NCI-H2196 treated with DMSO at 0.1 percent for 48 hours (cell line): ENCODE results near the gene LCE5A.
"Not testable (repeated sequence)": the region's sequence is repeated elsewhere in the genome, so short reads cannot be mapped to it uniquely, and the experiment has no call there.

Experiments
- DNase-seq: peaks from one replicate; lab custom pipeline; 2025; ENCODE audit not compliant: unreplicated experiment; lab: John Stamatoyannopoulos, UW

LCE5A gene

GRCh38 chr1:152510503-152510902 is at the start of gene LCE5A:
TSS of gene LCE5A (plus strand) at chr1:152510803. CDS start at chr1:152511535, 732 bp downstream.
- DNase-seq, result no peak

- peak; percentile 7 for DNase-seq
Measured at GRCh38 chr1:152461544-152461943, 49.1 kb upstream of the LCE5A start.

DNA sequence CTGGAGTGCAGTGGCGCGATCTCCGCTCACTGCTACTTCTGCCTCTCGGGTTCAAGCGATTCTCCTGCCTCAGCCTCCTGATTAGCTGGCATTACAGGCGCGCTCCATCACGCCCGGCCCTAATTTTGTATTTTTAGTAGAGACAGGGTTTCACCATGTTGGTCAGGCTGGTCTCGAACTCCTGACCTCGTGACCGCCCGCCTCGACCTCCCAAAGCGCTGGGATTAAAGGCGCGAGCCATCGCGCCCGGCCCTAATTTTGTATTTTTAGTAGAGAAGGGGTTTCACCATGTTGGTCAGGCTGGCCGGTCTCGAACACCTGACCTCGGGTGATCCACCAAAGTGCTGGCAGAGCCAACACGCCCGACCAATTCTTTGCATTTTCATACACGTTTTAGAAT is 48.0 kb upstream of the LCE5A start:
- no peak for DNase-seq

GRCh38 chr1:152466217-152466616 is 44.4 kb upstream of the LCE5A start:
- DNase-seq, result no peak

DNA sequence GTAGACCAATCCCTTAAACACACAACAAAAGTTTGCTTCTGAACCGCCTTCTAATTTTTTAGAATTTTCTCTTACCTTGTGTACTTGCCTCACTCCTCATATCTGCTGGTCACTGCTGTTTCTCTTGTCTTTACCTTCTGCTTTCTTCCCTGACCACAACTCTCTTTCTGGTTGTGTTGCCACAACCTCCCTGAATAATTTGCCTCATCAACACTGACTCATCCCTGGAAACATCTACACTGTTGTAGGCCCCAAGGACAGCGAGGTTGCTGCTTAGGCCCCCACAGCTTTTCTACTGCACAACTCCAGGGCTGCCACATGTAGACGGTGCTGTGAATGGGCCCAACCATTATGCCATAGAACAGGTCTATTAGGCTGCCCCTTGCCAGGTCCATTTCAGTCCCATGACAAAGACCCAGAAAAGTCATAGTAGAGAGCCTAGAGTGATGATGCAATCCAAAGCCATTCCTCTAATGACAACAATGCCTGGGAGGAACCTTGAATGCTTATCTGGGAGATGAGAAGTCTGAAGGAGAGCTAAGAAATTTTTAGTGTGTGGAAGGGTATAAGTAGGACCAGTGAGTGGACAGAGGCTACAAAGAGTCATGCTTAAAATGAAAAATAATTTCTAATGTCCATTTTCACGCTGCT is 36.6 kb upstream of the LCE5A start:
- DNase-seq, result no peak

GRCh38 chr1:152479792-152480595 is 30.6 kb upstream of the LCE5A start:
- DNase-seq, result no peak

- no peak for DNase-seq
Measured at GRCh38 chr1:152481869-152482664, 28.5 kb upstream of the LCE5A start.

- DNase-seq, result no peak
Measured at GRCh38 chr1:152486400-152487006, 24.1 kb upstream of the LCE5A start.

DNA sequence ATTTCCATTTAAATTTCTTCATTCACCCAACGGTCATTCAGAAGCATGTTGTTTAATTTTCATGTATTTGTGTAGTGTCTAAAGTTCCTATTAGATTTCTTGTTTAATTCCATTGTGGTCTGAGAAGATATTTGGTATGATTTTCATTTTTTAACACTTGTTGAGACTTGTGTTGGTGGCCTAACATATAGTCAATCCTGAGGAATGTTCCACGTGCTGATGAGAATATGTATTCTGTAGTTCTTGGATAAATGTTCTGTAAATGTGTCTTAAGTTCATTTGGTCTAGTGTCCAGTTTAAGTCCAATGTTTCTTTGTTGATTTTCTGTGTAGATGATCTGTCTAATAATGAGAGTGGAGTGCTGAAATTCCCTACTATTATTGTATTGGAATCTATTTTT is 22.7 kb upstream of the LCE5A start:
- DNase-seq, result no peak

DNA sequence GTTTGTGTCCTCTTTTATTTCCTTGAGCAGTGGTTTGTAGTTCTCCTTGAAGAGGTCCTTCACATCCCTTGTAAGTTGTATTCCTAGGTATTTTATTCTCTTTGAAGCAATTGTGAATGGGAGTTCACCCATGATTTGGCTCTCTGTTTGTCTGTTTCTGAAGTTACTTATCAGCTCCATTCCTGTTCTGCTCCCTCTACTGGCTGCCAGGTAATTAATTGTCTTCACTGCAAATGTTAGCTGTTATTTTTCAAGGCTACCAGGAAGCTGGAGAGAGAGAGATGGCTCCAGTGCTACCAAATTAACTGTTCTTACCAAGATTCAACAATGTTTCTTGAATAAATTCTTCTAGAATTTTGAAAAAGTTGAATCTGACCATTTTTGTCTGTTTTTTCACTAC is 19.1 kb upstream of the LCE5A start:
- DNase-seq, result not testable (repeated sequence)

DNA sequence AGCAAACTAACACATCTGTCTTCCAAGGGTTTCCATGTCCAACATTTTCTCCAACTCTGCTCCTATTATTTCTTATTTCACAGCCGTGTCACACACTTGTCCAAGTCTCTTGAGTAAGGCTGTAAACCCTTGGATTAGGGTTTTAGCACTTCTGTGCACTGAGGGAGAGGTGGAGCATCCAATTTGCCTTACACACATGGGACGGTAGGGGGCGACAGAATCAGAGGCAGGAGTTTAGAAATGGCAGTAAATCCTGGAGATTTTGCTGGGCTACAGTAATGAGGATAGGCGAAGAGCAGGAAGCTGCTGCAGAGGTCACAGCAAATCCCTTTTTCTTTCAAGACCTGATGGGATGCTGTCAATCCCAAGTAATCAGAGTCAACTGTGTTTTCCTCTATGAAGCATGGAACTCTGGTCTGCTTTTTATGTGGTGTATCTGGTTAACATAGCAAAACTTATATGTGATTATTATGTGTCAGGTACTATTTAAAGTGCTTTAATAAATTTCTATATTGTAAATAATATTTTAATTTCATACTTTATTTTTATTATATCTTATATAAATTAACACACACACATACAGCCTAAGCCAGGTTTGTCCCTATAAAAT is 15.4 kb upstream of the LCE5A start:
- no peak for DNase-seq

- no peak for DNase-seq
Measured at GRCh38 chr1:152497273-152497672, 13.3 kb upstream of the LCE5A start.

GRCh38 chr1:152501704-152502103 is 8.9 kb upstream of the LCE5A start:
- DNase-seq, result no peak

DNA sequence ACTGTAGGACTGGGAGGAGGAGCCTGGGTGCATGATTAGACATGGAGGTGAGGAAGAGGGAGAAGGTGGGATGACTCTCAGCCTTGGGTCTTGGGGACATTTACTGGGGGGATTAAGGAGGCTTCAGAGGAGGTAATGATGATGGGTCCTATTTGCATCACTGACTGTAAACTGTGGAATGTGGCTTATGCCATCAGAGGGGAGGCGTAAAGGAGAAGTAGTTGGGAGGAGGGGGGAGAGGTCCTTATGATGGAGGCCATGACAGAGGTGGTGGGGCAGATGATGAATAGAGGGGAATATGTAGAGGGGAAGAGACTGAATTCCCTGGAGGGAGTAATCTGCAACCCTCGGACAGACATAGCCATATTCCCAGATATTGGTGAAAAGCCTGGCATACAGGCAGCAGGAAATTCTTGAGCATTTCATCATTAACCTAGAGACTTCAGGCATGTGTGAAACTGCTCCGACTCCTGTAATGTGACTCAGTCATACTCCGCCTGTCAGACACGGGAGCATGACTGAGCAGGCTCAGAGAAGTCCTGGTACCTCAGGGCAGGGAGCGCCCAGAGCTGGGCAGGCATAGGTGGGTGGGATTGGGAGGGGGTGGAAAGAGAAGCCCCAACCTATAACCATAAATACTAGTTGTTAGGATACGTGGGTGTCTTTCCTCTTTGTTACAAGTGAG is 8.0 kb upstream of the LCE5A start:
- no peak for DNase-seq

DNA sequence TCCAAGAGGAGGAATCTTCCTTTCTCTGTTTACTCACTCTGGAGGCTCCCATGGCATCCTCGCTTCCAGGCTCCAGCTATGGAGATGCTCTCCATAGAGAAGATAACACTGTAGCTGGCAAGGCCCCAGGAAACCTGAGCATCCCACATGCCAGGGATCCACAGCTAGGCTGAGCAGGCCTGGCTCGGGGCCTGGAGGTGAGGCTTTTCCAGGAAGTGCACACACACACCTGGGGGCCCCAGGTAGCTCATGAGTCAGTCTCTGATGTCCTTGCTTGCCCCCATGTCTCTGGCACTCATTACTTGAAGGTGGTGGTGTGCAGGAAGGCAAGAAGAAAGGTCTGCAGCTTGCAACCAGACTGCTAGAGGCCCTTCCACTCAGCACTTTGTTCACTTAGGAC is 5.5 kb upstream of the LCE5A start:
- no peak for DNase-seq

DNA sequence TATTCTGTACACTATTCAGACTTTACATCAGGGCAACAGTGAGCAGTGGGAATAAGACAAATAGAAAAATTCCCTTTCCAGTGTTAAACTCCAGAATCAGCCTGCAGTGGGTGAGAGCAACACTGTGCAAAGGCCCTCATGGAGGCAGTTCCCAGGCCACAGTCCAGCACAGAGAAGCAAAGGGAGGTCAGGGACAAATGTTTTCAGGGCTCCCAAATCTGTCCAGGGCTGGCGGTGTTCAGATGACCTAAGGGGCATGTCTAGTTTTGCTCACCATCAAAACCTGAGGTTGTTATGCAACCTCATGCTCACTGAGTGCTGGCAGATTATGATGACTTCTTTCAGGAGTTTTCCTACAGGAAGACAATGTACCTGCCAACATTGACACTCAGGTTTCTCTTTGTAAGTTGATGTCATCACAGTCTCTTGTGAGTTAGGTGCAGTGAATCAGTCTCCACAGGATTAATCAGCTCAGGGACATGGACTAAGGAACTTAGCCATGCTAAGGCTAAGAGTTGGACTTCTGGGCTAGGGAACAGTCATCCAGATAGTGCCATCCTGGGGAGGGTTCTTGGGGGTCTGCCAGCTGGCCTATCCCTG is 3.6 kb upstream of the LCE5A start:
- DNase-seq, result no peak

GRCh38 chr1:152511596-152511995 is 993 bp downstream of the LCE5A start:
- DNase-seq, result no peak

- no peak for DNase-seq
Measured at GRCh38 chr1:152513081-152513480, 2.5 kb downstream of the LCE5A start.

DNA sequence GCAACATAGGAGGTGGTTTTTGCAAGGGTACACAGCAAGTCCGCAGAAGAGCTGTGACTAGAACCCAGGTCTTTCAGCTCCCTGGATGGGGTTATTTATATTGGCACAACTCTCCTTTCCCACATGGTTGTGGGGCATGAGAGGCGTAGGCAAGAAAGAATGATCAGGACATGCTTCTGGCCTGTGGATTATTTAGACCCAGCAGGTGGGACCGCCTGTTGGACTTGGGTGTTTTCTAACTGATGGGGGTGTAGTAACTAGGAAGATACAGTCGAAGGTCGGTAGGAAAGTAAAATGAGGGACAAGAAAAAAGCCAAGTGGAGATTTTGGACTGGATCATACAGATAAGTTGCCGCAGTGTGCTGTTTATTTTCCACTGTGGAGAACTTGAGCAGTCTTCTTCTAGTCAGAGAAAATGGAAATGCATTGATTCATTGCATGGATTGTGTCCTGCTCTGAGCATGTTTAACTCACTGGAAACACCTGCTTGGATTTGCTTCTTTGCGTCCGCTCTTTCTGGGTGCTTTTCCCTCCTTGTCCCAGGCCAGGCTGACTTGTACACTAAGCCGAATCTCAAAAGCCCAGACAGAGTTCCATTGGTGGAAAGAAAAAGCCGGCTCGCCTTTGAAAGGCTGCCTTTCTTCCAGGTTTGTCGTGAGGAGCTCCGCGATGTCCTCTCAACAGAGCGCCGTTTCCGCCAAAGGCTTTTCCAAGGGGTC is 4.3 kb downstream of the LCE5A start:
- DNase-seq, result no peak
